ENCODE results near the gene CTNNAL1.

- no peak for TF ChIP-seq CTCF (IDR thresholded peaks at IDR 0.05)
- no peak for TF ChIP-seq POLR2A (IDR thresholded peaks at IDR 0.05)
These were observed 17.1 kb upstream of the CTNNAL1 start for GRCh38 chr9:109030426-109030825.
